H1 (cell line): ENCODE data around the gene C6orf120. TPM values are rescaled to one million over a fixed set of nuclear protein-coding genes. Genes with fewer than 3 reads are reported as not detected.

Source experiments
- SUZ12 ChIP-seq: fragments of 200-600 bp; sonication (generic); IDR thresholded peaks from 2 replicates; pipeline ENCODE4 v1.6.1; 2012; ENCODE audit warnings: mild to moderate bottlenecking, inconsistent platforms, low read length, moderate library complexity, mixed read lengths
- polyA plus RNA-seq, 7 experiments: library from polyadenylated mRNA; depleted of rRNA in 3 of 7; stranded (reverse) in 5 of 7; unstranded in 2 of 7; fragments of >200 nt in 5 of 7; fragments of 200-250 nt in 2 of 7; gene quantifications; 1 replicate in 5 of 7; 2 replicates in 1 of 7; 4 replicates in 1 of 7; pipeline versions ENCODE4 v1.2.1 to v1.2.3, GENCODE V29; 2011 to 2013; ENCODE audit warnings: missing spikeins in 2 of 7, mixed read lengths in 2 of 7
- total RNA-seq: library from RNA; stranded (reverse); fragmentation: NEBNext Ultra II Directional; extraction: Animal tissue kit (Norgen Biotek cat#: 25700); gene quantifications from 2 replicates; pipeline ENCODE4 v1.2.1, GENCODE V29; 2021
- TF ChIP-seq, protein P1 (sequence below): fragments of 300-600 bp; sonication (generic); IDR thresholded peaks from 2 replicates; pipeline ENCODE4 v1.7.1; 2012; ENCODE audit warnings: low read length, moderate library complexity, mild to moderate bottlenecking, inconsistent platforms; ENCODE audit not compliant: insufficient replicate concordance

The C6orf120 gene
- total and polyA plus RNA-seq, 2 of the 8 experiments (the other 6 are each of a cell fraction or from before 2014, with no cell fraction given), result 16.2 to 30.6 TPM

DNA sequence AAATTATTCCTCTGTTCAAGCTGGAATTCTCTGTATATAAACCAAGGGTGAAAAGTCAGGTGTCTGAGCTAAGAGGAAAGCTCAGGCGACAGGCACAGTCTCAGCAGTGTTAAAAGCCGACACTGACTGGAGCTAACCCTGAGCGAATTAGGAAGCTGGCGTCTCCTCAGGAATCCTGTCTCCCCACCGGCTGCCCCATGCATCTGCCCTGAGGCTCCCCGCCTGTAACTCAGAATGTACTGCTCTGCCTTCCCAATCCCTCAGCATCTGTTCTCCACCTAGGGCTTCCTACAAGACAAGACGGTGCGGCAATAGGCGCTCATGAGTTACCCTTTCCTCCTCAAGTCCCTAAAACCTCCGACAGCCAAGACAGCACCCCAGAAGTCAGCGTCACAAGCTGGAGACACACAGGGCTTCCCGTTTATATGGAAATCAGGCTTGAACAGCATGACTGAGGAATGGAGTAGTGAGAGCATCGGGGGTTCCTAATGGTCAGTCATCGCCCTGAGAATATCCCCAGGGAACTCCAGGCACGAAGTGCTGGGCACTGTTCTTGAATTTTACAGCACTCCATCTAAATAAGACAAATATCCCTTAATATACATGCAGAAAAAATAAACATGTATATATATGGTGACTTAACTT is 33.6 kb upstream of the C6orf120 start (continued):
- TF ChIP-seq, protein P1, sequence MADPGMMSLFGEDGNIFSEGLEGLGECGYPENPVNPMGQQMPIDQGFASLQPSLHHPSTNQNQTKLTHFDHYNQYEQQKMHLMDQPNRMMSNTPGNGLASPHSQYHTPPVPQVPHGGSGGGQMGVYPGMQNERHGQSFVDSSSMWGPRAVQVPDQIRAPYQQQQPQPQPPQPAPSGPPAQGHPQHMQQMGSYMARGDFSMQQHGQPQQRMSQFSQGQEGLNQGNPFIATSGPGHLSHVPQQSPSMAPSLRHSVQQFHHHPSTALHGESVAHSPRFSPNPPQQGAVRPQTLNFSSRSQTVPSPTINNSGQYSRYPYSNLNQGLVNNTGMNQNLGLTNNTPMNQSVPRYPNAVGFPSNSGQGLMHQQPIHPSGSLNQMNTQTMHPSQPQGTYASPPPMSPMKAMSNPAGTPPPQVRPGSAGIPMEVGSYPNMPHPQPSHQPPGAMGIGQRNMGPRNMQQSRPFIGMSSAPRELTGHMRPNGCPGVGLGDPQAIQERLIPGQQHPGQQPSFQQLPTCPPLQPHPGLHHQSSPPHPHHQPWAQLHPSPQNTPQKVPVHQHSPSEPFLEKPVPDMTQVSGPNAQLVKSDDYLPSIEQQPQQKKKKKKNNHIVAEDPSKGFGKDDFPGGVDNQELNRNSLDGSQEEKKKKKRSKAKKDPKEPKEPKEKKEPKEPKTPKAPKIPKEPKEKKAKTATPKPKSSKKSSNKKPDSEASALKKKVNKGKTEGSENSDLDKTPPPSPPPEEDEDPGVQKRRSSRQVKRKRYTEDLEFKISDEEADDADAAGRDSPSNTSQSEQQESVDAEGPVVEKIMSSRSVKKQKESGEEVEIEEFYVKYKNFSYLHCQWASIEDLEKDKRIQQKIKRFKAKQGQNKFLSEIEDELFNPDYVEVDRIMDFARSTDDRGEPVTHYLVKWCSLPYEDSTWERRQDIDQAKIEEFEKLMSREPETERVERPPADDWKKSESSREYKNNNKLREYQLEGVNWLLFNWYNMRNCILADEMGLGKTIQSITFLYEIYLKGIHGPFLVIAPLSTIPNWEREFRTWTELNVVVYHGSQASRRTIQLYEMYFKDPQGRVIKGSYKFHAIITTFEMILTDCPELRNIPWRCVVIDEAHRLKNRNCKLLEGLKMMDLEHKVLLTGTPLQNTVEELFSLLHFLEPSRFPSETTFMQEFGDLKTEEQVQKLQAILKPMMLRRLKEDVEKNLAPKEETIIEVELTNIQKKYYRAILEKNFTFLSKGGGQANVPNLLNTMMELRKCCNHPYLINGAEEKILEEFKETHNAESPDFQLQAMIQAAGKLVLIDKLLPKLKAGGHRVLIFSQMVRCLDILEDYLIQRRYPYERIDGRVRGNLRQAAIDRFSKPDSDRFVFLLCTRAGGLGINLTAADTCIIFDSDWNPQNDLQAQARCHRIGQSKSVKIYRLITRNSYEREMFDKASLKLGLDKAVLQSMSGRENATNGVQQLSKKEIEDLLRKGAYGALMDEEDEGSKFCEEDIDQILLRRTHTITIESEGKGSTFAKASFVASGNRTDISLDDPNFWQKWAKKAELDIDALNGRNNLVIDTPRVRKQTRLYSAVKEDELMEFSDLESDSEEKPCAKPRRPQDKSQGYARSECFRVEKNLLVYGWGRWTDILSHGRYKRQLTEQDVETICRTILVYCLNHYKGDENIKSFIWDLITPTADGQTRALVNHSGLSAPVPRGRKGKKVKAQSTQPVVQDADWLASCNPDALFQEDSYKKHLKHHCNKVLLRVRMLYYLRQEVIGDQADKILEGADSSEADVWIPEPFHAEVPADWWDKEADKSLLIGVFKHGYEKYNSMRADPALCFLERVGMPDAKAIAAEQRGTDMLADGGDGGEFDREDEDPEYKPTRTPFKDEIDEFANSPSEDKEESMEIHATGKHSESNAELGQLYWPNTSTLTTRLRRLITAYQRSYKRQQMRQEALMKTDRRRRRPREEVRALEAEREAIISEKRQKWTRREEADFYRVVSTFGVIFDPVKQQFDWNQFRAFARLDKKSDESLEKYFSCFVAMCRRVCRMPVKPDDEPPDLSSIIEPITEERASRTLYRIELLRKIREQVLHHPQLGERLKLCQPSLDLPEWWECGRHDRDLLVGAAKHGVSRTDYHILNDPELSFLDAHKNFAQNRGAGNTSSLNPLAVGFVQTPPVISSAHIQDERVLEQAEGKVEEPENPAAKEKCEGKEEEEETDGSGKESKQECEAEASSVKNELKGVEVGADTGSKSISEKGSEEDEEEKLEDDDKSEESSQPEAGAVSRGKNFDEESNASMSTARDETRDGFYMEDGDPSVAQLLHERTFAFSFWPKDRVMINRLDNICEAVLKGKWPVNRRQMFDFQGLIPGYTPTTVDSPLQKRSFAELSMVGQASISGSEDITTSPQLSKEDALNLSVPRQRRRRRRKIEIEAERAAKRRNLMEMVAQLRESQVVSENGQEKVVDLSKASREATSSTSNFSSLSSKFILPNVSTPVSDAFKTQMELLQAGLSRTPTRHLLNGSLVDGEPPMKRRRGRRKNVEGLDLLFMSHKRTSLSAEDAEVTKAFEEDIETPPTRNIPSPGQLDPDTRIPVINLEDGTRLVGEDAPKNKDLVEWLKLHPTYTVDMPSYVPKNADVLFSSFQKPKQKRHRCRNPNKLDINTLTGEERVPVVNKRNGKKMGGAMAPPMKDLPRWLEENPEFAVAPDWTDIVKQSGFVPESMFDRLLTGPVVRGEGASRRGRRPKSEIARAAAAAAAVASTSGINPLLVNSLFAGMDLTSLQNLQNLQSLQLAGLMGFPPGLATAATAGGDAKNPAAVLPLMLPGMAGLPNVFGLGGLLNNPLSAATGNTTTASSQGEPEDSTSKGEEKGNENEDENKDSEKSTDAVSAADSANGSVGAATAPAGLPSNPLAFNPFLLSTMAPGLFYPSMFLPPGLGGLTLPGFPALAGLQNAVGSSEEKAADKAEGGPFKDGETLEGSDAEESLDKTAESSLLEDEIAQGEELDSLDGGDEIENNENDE, result no peak
- TF ChIP-seq SUZ12, result no peak
- TF ChIP-seq, all 59 proteins: peak for 0
